ENCODE measurements around the gene SIL1. TPM values are rescaled to one million over a fixed set of nuclear protein-coding genes. Genes with fewer than 3 reads are reported as not detected.
"Not testable (repeated sequence)": the region's sequence is repeated elsewhere in the genome, so short reads cannot be mapped to it uniquely, and the experiment has no call there.

SIL1 gene
- total RNA-seq, 1 donor from 2014 or later: 83.0 TPM

GRCh38 chr5:139068494-139069151, 129.5 kb downstream of the SIL1 start:
- no peak for DNase-seq (ENCODE audit: low spot score)

- no peak for DNase-seq (ENCODE audit: low spot score)
Observed at GRCh38 chr5:139068060-139068459, 130.1 kb downstream of the SIL1 start.

- DNase-seq (ENCODE audit: low spot score): no peak
Observed at GRCh38 chr5:139065306-139065705, 132.9 kb downstream of the SIL1 start.

GRCh38 chr5:139064613-139065012, 133.6 kb downstream of the SIL1 start:
- no peak for DNase-seq (ENCODE audit: low spot score)

GRCh38 chr5:139063664-139064054, 134.5 kb downstream of the SIL1 start:
- no peak for DNase-seq (ENCODE audit: low spot score)

GRCh38 chr5:139062910-139063663, 135.1 kb downstream of the SIL1 start:
- no peak for DNase-seq (ENCODE audit: low spot score)

GRCh38 chr5:139061856-139062255, 136.3 kb downstream of the SIL1 start:
- DNase-seq (ENCODE audit: low spot score): no peak

- DNase-seq (ENCODE audit: low spot score): peak; percentile 47
Observed at GRCh38 chr5:139061274-139061673, 136.9 kb downstream of the SIL1 start.

- DNase-seq (ENCODE audit: low spot score): no peak
Observed at GRCh38 chr5:139058121-139058520, 140.0 kb downstream of the SIL1 start.

GRCh38 chr5:139057045-139057939, 140.9 kb downstream of the SIL1 start:
- not testable (repeated sequence) for DNase-seq (ENCODE audit: low spot score)

- no peak for DNase-seq (ENCODE audit: low spot score)
Observed at GRCh38 chr5:139052975-139053374, 145.2 kb downstream of the SIL1 start.

GRCh38 chr5:139051392-139051791, 146.8 kb downstream of the SIL1 start:
- DNase-seq (ENCODE audit: low spot score): no peak

GRCh38 chr5:139050432-139050831, 147.7 kb downstream of the SIL1 start:
- DNase-seq (ENCODE audit: low spot score): no peak

- no peak for DNase-seq (ENCODE audit: low spot score)
Observed at GRCh38 chr5:139049780-139050179, 148.4 kb downstream of the SIL1 start.

- no peak for DNase-seq (ENCODE audit: low spot score)
Observed at GRCh38 chr5:139046551-139046950, 151.6 kb downstream of the SIL1 start.

- DNase-seq (ENCODE audit: low spot score): no peak
Observed at GRCh38 chr5:139043157-139043905, 154.8 kb downstream of the SIL1 start.

GRCh38 chr5:139040081-139040480, 158.1 kb downstream of the SIL1 start:
- no peak for DNase-seq (ENCODE audit: low spot score)

GRCh38 chr5:139038613-139039305, 159.4 kb downstream of the SIL1 start:
- no peak for DNase-seq (ENCODE audit: low spot score)

- no peak for DNase-seq (ENCODE audit: low spot score)
Observed at GRCh38 chr5:139037732-139038131, 160.4 kb downstream of the SIL1 start.

- not testable (repeated sequence) for DNase-seq (ENCODE audit: low spot score)
Observed at GRCh38 chr5:139036332-139036731, 161.8 kb downstream of the SIL1 start.

GRCh38 chr5:139027150-139027549, 171.0 kb downstream of the SIL1 start:
- no peak for DNase-seq (ENCODE audit: low spot score)

Data from ureter (tissue), 1 donor.